ENCODE measurements around the gene GREB1. TPM values are rescaled to one million over a fixed set of nuclear protein-coding genes. Genes with fewer than 3 reads are reported as not detected.

Gene GREB1
- polyA plus RNA-seq, 1 of the 3 experiments (the other 2 are of a cell fraction) = 2.9 TPM

DNA sequence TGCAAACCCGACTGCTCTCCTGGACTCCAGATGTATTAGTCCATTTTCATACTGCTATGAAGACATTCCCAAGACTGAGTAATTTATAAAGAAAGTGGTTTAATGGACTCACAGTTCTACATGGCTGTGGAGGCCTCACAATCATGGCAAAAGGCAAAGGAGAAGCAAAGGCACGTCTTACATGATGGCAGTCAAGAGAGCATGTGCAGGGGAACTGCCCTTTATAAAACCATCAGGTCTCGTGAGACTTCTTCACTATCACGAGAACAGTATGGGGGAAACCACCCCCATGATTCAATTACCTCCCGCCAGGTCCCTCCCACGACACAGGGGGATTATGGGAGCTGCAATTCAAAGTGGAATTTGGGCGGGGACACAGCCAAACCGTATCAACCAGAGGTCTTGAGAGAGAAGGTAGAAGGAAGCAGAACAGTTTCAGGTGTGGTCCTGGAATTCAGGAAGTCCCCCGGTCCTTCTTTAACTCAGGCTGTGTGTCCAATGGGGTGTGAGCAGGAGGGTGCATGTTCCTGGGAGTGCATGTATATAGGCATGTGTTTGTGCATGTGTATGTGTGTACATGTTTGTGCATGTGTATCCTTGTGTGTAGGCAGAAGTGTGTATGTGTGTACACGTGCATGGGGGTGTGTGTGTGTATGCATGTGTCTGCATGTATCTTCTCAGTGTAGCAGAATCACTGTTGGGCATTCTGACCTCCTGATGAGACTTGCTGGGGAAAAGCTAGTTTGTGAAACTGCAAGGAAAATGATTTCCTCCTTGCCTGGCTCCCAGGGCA lies 46.2 kb downstream of the GREB1 start:
- Histone ChIP-seq H4K20me1 (ENCODE audit: insufficient read depth) (no peaks in the 10 kb centered on the region), H3K4me1 (ENCODE audit: control insufficient read depth in 1 of 2, insufficient read depth in 2 of 2, low read depth in 1 of 2, low read length in 1 of 2) (no peaks in the 10 kb centered on the region; a peak in 2 of 4 replicates), H3K9me3 (no peaks in the 10 kb centered on the region), H3K27me3 (ENCODE audit: insufficient read depth) (no peaks in the 10 kb centered on the region), H3F3A (replicated peaks; ENCODE audit: insufficient read depth) (no peaks in the 10 kb centered on the region), H3K9ac (no peak overlapping the region), H3K4me2 (no peak overlapping the region), H3K79me2 (ENCODE audit: insufficient read depth) (no peaks in the 10 kb centered on the region), H2AFZ (ENCODE audit: low read depth) (no peak overlapping the region), H3K27ac (ENCODE audit: low read depth in 2 of 2, low read length in 1 of 2) (no peak overlapping the region), H3K36me3 (replicated peaks in 1 of 2; ENCODE audit: control insufficient read depth in 1 of 2, insufficient read depth in 2 of 2, low read length in 1 of 2) (peaks cover 0 to 5% of the 10 kb centered on the region in 2 experiments), H3K9me2 (no peaks in the 10 kb centered on the region), H3K4me3 (ENCODE audit: low read depth in 2 of 2, low read length in 1 of 2) (no peak overlapping the region)
- 69% methylated on average over 10 of the region's 10 CpGs for WGBS (ENCODE audit: low lambda C conversion rate)
- POLR2A ChIA-PET = interaction anchor here (0.6 kb wide), 1 partner anchor 98 kb away, joined by 4 read pairs; no protein-coding TSS in a partner anchor
- DNase-seq = no peak
- CTCF ChIA-PET = interaction anchor here (2.0 to 14.7 kb wide), 7 partner anchors 8 to 448 kb away, joined by 4 to 708 read pairs (median 123); a partner anchor contains a TSS
- TF ChIP-seq, protein P1, sequence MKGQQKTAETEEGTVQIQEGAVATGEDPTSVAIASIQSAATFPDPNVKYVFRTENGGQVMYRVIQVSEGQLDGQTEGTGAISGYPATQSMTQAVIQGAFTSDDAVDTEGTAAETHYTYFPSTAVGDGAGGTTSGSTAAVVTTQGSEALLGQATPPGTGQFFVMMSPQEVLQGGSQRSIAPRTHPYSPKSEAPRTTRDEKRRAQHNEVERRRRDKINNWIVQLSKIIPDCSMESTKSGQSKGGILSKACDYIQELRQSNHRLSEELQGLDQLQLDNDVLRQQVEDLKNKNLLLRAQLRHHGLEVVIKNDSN (IDR thresholded peaks at IDR 0.05; ENCODE audit: borderline replicate concordance, low read depth) = no peak

DNA sequence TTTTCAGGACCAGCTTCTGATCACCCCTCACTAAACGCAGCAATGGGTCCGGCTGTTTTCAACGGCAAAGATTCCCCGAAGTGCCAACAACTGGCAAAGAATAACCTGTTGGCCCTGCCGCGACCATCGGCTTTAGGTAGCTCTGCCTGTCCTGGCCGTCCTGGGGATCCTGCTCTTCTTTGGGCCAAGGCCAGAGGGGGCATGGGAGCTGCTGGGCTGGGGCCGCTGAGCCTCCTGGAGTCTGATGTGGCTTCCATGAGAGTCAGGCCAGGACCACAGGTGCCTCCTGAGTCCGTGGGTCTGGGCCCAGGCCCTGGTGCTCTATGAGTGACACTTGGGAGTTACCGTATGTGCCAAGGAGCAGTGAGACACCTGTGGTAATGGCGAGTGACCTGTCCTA lies 46.9 kb downstream of the GREB1 start:
- ChIA-PET CTCF (interaction anchor here (0.8 to 14.7 kb wide), 10 partner anchors 9 to 448 kb away, joined by 3 to 708 read pairs (median 121); partner anchors contain the start of genes E2F6 and GREB1), POLR2A (interaction anchor here (0.6 kb wide), 2 partner anchors 98 to 100 kb away, joined by 4 to 7 read pairs; no protein-coding TSS in a partner anchor)
- Histone ChIP-seq H2AFZ (ENCODE audit: low read depth) (no peak overlapping the region), H3K4me3 (ENCODE audit: low read depth in 2 of 2, low read length in 1 of 2) (no peak overlapping the region), H3K27ac (ENCODE audit: low read depth in 2 of 2, low read length in 1 of 2) (no peak overlapping the region), H4K20me1 (ENCODE audit: insufficient read depth) (no peaks in the 10 kb centered on the region), H3K9me2 (no peaks in the 10 kb centered on the region), H3K9me3 (no peaks in the 10 kb centered on the region), H3K4me1 (ENCODE audit: control insufficient read depth in 1 of 2, insufficient read depth in 2 of 2, low read depth in 1 of 2, low read length in 1 of 2) (no peaks in the 10 kb centered on the region; a peak in 2 of 4 replicates), H3K27me3 (ENCODE audit: insufficient read depth) (no peaks in the 10 kb centered on the region), H3K79me2 (ENCODE audit: insufficient read depth) (no peaks in the 10 kb centered on the region), H3K9ac (no peak overlapping the region), H3K4me2 (no peak overlapping the region), H3F3A (replicated peaks; ENCODE audit: insufficient read depth) (no peaks in the 10 kb centered on the region), H3K36me3 (replicated peaks in 1 of 2; ENCODE audit: control insufficient read depth in 1 of 2, insufficient read depth in 2 of 2, low read length in 1 of 2) (peaks cover 0 to 5% of the 10 kb centered on the region in 2 experiments)
- 91% methylated on average over 10 of the region's 12 CpGs for WGBS (ENCODE audit: low lambda C conversion rate)
- no peak for DNase-seq
- TF ChIP-seq RAD21 (IDR thresholded peaks at IDR 0.05; ENCODE audit: low read length) (no peak), JUND (IDR thresholded peaks at IDR 0.05) (no peak), TAF1 (IDR thresholded peaks at IDR 0.05; ENCODE audit: borderline replicate concordance, low read depth, low read length) (no peak), SIN3A (IDR thresholded peaks at IDR 0.05; ENCODE audit: borderline replicate concordance, low read depth, low read length) (no peak), NRF1 (IDR thresholded peaks at IDR 0.05; ENCODE audit: low read depth, low read length) (no peak), FOXM1 (IDR thresholded peaks at IDR 0.05; ENCODE audit: low read depth) (no peak), CHD2 (IDR thresholded peaks at IDR 0.05; ENCODE audit: low read length, partially characterized antibody) (no peak), FOSL2 (IDR thresholded peaks at IDR 0.05; ENCODE audit: borderline replicate concordance, low read depth) (no peak), MEF2A (IDR thresholded peaks at IDR 0.05; ENCODE audit: borderline replicate concordance, low read depth) (no peak), MXI1 (IDR thresholded peaks at IDR 0.05; ENCODE audit: low read depth, low read length) (no peak), RCOR1 (IDR thresholded peaks at IDR 0.05; ENCODE audit: low read length) (no peak), EZH2phosphoT487 (IDR thresholded peaks at IDR 0.05; ENCODE audit: borderline replicate concordance, low read depth) (no peak), EP300 (IDR thresholded peaks at IDR 0.05; ENCODE audit: borderline replicate concordance in 1 of 2, low read depth in 1 of 2, low read length in 1 of 2) (no peak), YY1 (IDR thresholded peaks at IDR 0.05; ENCODE audit: low read depth) (no peak)
- TF ChIP-seq, protein P2, sequence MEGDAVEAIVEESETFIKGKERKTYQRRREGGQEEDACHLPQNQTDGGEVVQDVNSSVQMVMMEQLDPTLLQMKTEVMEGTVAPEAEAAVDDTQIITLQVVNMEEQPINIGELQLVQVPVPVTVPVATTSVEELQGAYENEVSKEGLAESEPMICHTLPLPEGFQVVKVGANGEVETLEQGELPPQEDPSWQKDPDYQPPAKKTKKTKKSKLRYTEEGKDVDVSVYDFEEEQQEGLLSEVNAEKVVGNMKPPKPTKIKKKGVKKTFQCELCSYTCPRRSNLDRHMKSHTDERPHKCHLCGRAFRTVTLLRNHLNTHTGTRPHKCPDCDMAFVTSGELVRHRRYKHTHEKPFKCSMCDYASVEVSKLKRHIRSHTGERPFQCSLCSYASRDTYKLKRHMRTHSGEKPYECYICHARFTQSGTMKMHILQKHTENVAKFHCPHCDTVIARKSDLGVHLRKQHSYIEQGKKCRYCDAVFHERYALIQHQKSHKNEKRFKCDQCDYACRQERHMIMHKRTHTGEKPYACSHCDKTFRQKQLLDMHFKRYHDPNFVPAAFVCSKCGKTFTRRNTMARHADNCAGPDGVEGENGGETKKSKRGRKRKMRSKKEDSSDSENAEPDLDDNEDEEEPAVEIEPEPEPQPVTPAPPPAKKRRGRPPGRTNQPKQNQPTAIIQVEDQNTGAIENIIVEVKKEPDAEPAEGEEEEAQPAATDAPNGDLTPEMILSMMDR (IDR thresholded peaks at IDR 0.05) = no peak
- TF ChIP-seq, protein P3, sequence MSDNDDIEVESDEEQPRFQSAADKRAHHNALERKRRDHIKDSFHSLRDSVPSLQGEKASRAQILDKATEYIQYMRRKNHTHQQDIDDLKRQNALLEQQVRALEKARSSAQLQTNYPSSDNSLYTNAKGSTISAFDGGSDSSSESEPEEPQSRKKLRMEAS (IDR thresholded peaks at IDR 0.05; ENCODE audit: low read depth) = no peak
